Liver (tissue), 10 donors: ENCODE results near the gene TPT1. TPM values are rescaled to one million over a fixed set of nuclear protein-coding genes. Genes with fewer than 3 reads are reported as not detected.
A peak's percentile ranks its signal among the peaks of the same experiment; 100 is the strongest.

Experiments used
- DNase-seq: peaks from one replicate; pipeline ENCODE4 v3.0.0-alpha.2; 2017; ENCODE audit warnings: low spot score
- H3K27ac ChIP-seq, 2 donors: one replicate each; pipeline ENCODE4 v1.7.0; 2013; ENCODE audit warnings: inconsistent platforms in 2 of 2, low read length in 2 of 2, control low read depth in 1 of 2, low read depth in 1 of 2, mild to moderate bottlenecking in 1 of 2
- H3K27me3 ChIP-seq, 4 donors: one replicate each; pipeline versions ENCODE4 v1.6.1 to v1.7.0; 2013; ENCODE audit warnings: low read length in 3 of 4, inconsistent platforms in 1 of 4, mild to moderate bottlenecking in 1 of 4, moderate library complexity in 1 of 4; ENCODE audit not compliant: control insufficient read depth in 4 of 4, insufficient read depth in 4 of 4
- H3K36me3 ChIP-seq, 4 donors: one replicate each; pipeline versions ENCODE4 v1.6.1 to v1.7.0; 2013; ENCODE audit warnings: low read length in 3 of 4, mild to moderate bottlenecking in 3 of 4, low read depth in 1 of 4, moderate library complexity in 1 of 4; ENCODE audit not compliant: control insufficient read depth in 4 of 4, insufficient read depth in 3 of 4
- H3K4me1 ChIP-seq, 4 donors: one replicate each; pipeline versions ENCODE4 v1.6.1 to v1.7.0; 2013; ENCODE audit warnings: low read length in 3 of 4, mild to moderate bottlenecking in 3 of 4, moderate library complexity in 1 of 4; ENCODE audit not compliant: control insufficient read depth in 4 of 4, insufficient read depth in 4 of 4
- H3K4me3 ChIP-seq, 3 donors: one replicate each; pipeline versions ENCODE4 v1.6.1 to v1.7.0; 2013; ENCODE audit warnings: low read length in 3 of 3, control low read depth in 1 of 3, low read depth in 1 of 3, mild to moderate bottlenecking in 1 of 3
- H3K9ac ChIP-seq, 2 donors: one replicate each; pipeline ENCODE4 v1.7.0; 2013; ENCODE audit warnings: low read length in 2 of 2, mild to moderate bottlenecking in 2 of 2, moderate library complexity in 2 of 2, control low read depth in 1 of 2, low read depth in 1 of 2
- H3K9me3 ChIP-seq, 4 donors: one replicate each; pipeline versions ENCODE4 v1.6.1 to v1.7.0; 2013; ENCODE audit warnings: low read length in 3 of 4; ENCODE audit not compliant: control insufficient read depth in 4 of 4
- ATF3 ChIP-seq: IDR thresholded peaks from 2 replicates; pipeline ENCODE4 v1.6.1; 2016; ENCODE audit warnings: antibody characterized with exemption
- FOXA1 ChIP-seq: IDR thresholded peaks from 2 replicates; pipeline ENCODE4 v1.6.1; 2016; ENCODE audit warnings: antibody characterized with exemption
- GABPA ChIP-seq, 2 donors: IDR thresholded peaks in 1 of 2; conservative IDR thresholded peaks in 1 of 2; 2 replicates each; pipeline ENCODE4 v1.6.1; 2016; ENCODE audit warnings: antibody characterized with exemption in 2 of 2, mild to moderate bottlenecking in 1 of 2, moderate library complexity in 1 of 2
- HNF4A ChIP-seq, 2 donors: conservative IDR thresholded peaks; 2 replicates each; pipeline ENCODE4 v1.6.1; 2016; ENCODE audit warnings: antibody characterized with exemption in 2 of 2, mild to moderate bottlenecking in 2 of 2
- HNF4G ChIP-seq: IDR thresholded peaks from 2 replicates; pipeline ENCODE4 v1.6.1; 2016; ENCODE audit warnings: antibody characterized with exemption
- JUND ChIP-seq, 2 donors: IDR thresholded peaks; 2 replicates each; pipeline ENCODE4 v1.6.1; 2016; ENCODE audit warnings: antibody characterized with exemption in 2 of 2
- REST ChIP-seq: IDR thresholded peaks from 2 replicates; pipeline ENCODE4 v1.6.1; 2016; ENCODE audit warnings: antibody characterized with exemption, mild to moderate bottlenecking
- SP1 ChIP-seq: IDR thresholded peaks from 2 replicates; pipeline ENCODE4 v1.6.1; 2018; ENCODE audit warnings: antibody characterized with exemption, mild to moderate bottlenecking
- WGBS: extraction: QIAGEN DNeasy Blood & Tissue Kit; methylation state at CpG from one replicate; pipeline ENCODE4 v1.1.7; 2013; 5-methylcytosine and 5-hydroxymethylcytosine counted together
- polyA plus RNA-seq, 2 donors: library from polyadenylated mRNA; stranded (reverse) in 1 of 2; unstranded in 1 of 2; fragments of 200-250 nt in 1 of 2; fragments of >200 nt in 1 of 2; fragmentation: Nextera tagmentation in 1 of 2; extraction: Ambion mirVana in 1 of 2; gene quantifications; one replicate each; pipeline versions ENCODE4 v1.2.1 to v1.2.3, GENCODE V29; 2013 to 2015
- small RNA-seq: library from RNA; depleted of rRNA; stranded (forward); fragments of <200 nt; gene quantifications from one replicate; pipeline ENCODE3, GENCODE V24; 2014
- total RNA-seq, 2 donors: library from RNA; depleted of rRNA; stranded (reverse); fragments of >200 nt; gene quantifications; one replicate each; pipeline ENCODE4 v1.2.3, GENCODE V29; 2014
- donor health status: healthy.
- donor health status: healthy.
- donor health status: healthy.
- donor health status: healthy.
- donor health status: healthy.

The TPT1 gene
- total and polyA plus RNA-seq, 4 donors, result 1,382 to 2,885 (median 1,815) TPM

DNA sequence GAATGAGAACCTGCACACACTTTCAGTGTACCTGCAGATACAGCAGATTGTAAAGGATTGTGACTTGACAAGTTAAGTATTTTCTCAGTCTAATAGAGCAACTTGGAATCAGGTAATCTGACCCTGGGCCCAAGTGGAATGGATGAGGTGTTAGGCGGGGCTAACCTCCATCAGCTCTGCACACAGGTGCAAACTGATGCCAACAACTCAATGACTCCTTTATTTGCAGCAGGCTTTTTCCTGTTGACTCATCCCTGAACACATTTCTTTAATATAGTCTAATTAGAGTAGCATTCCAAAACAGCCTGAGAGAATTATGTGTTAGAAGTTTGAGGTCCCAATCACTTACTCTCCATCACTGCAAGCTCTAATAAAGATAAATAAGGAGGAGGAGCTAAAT, 48.8 kb downstream of the TPT1 start (continued):
- TF ChIP-seq REST (no peak), FOXA1 (no peak)

GRCh38 chr13:45289936-45290563, 50.9 kb downstream of the TPT1 start:
- no peak for DNase-seq
- no peaks in the 10 kb centered on the region for H3K4me1 ChIP-seq
- no peak for TF ChIP-seq ATF3
- no peak for TF ChIP-seq HNF4A (conservative IDR thresholded peaks at IDR 0.05)
- no peak for TF ChIP-seq GABPA (IDR thresholded peaks at IDR 0.05 in 1 of 2, conservative IDR thresholded peaks at IDR 0.05 in 1 of 2)
- TF ChIP-seq HNF4G, result no peak
- TF ChIP-seq JUND (IDR thresholded peaks at IDR 0.05), result no peak
- no peak for TF ChIP-seq SP1
- no peak overlapping the region for H3K4me3 ChIP-seq
- no peak overlapping the region for H3K27ac ChIP-seq
- no peaks in the 10 kb centered on the region for H3K27me3 ChIP-seq
- no peaks in the 10 kb centered on the region for H3K9me3 ChIP-seq
- 97% methylated on average over 3 of the region's 3 CpGs for WGBS
- peaks cover 0 to 2% (median 0%) of the 10 kb centered on the region in 4 donors for H3K36me3 ChIP-seq
- H3K9ac ChIP-seq, result no peak overlapping the region

Small RNAs within 50 kb of the gene (small RNA-seq; reads per million reads assigned to genes)
- gene SNORA31, result 26.1 reads per million, percentile 96 among the genes with 10 or more reads in this experiment

Other genes with a start within 250 kb of the TPT1 start
- 1 to 10 TPM; 7.0 to 7.6 TPM for gene GTF2F2, start 220.7 kb downstream of the TPT1 start, total RNA-seq
- gene GTF2F2, start 220.7 kb downstream of the TPT1 start, polyA plus RNA-seq, result 1 to 10 TPM; 6.0 to 8.5 TPM
- gene KCTD4, start 140.1 kb downstream of the TPT1 start, total RNA-seq, result not detected
- gene KCTD4, start 140.1 kb downstream of the TPT1 start, polyA plus RNA-seq, result under 1 TPM in 1 of 2 donors, not detected in 1; 0.19 TPM
- 10 to 100 TPM; 11.7 to 59.2 TPM for gene SLC25A30, start 77.2 kb upstream of the TPT1 start, total RNA-seq
- 10 to 100 TPM in 1 of 2 donors, 1 to 10 TPM in 1; 5.4 to 23.8 TPM for gene SLC25A30, start 77.2 kb upstream of the TPT1 start, polyA plus RNA-seq
- gene COG3, start 123.8 kb upstream of the TPT1 start, total RNA-seq, result 100 to 1,000 TPM in 1 of 2 donors, 10 to 100 TPM in 1; 22.8 to 113 TPM
- gene COG3, start 123.8 kb upstream of the TPT1 start, polyA plus RNA-seq, result 10 to 100 TPM; 31.6 to 44.8 TPM